Thyroid gland (tissue), 4 donors: Measurements from ENCODE around the gene C10orf95. TPM values are rescaled to one million over a fixed set of nuclear protein-coding genes. Genes with fewer than 3 reads are reported as not detected.

Experiments
- DNase-seq, 2 donors: peaks; one replicate each; pipeline ENCODE4 v3.0.0-alpha.2; 2019
- H3K27ac ChIP-seq, 3 donors: fragments of 200-600 bp; sonication (generic); 1 replicate in 2 of 3; 2 replicates in 1 of 3; pipeline ENCODE4 v1.5.1; 2016 to 2019; ENCODE audit warnings: mild to moderate bottlenecking in 1 of 3, moderate library complexity in 1 of 3
- H3K27me3 ChIP-seq: fragments of 200-600 bp; sonication (generic); one replicate; pipeline ENCODE4 v1.5.1; 2019
- H3K36me3 ChIP-seq, 2 donors: fragments of 200-600 bp; sonication (generic); one replicate each; pipeline ENCODE4 v1.5.1; 2016 to 2019
- H3K4me1 ChIP-seq, 2 donors: fragments of 200-600 bp; sonication (generic); one replicate each; pipeline ENCODE4 v1.5.1; 2017 to 2019
- H3K4me3 ChIP-seq, 3 donors: fragments of 200-600 bp; sonication (generic); replicated peaks in 1 of 3; 1 replicate in 2 of 3; 2 replicates in 1 of 3; pipeline ENCODE4 v1.5.1; 2016; ENCODE audit warnings: mild to moderate bottlenecking in 1 of 3
- H3K9me3 ChIP-seq: fragments of 200-600 bp; sonication (generic); one replicate; pipeline ENCODE4 v1.5.1; 2017
- POLR2A ChIP-seq, 2 donors: fragments of 450-650 bp; IDR thresholded peaks; one replicate each; pipeline ENCODE4 v1.6.1; 2017; ENCODE audit warnings: antibody characterized with exemption in 2 of 2, mild to moderate bottlenecking in 2 of 2, moderate library complexity in 1 of 2
- WGBS, 2 donors: methylation state at CpG; one replicate each; pipeline ENCODE4 v1.1.5; 2017; 5-methylcytosine and 5-hydroxymethylcytosine counted together
- intact Hi-C: fragments of 100-400 bp; cut with DNase I; formaldehyde crosslinking; loops from one replicate; pipeline ENCODE4 v1.15.1; 2023
- total RNA-seq, 4 donors: library from RNA; depleted of rRNA; stranded (reverse); fragments of >200 nt; gene quantifications; one replicate each; pipeline ENCODE4 v1.2.3, GENCODE V29; 2016
- TF ChIP-seq, protein P1 (sequence below), 6 experiments: fragments of 200-600 bp in 3 of 6; fragments of 450-650 bp in 3 of 6; sonication (generic) in 3 of 6; IDR thresholded peaks; one replicate each; pipeline ENCODE4 v1.5.1; 2016 to 2019; ENCODE audit warnings: antibody characterized with exemption in 6 of 6, mild to moderate bottlenecking in 2 of 6, inconsistent platforms in 1 of 6, moderate library complexity in 1 of 6

C10orf95 gene
- total RNA-seq, 4 donors from 2014 or later, result 1.1 to 2.9 (median 1.8) TPM

DNA sequence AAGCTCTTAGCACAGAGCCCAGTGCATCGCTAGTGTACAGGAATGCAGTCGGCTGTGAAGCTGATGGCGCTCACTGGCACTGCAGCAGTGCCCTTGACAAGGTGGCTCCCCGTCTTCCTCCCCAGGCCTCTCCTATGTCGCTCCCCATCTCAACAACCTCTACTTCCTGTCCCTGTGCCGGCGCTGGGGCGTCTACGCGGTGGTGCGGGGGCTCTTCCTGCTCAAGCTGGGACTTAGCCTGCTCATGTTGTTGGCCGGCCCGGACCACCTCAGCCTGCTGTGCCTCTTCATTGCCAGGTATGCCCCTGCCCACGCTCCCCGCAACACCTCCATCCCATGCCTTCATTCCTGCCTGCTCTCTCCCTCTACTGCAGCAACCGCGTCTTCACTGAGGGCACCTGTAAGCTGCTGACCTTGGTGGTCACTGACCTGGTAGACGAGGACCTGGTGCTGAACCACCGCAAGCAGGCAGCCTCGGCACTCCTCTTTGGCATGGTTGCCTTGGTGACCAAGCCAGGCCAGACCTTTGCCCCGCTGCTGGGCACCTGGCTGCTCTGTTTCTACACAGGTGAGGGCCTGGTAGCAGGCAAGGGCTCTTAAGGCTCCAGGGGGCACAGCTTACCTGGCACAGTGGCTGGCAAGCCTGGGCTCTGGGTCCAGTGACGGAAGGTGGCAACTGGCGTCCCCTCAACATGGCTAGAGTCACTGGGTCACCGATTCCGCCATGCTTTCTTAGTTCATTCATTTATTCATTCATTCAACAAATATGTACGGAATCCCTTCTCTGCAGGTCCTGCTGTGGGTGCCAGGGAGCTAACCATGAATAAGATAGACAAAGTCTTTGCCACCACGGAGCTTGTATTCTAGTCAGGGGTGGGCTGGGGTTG is 22.3 kb upstream of the C10orf95 start:
- DNase-seq, result no peak
- Histone ChIP-seq H3K9me3 (no peaks in the 10 kb centered on the region), H3K36me3 (no peaks in the 10 kb centered on the region)

DNA sequence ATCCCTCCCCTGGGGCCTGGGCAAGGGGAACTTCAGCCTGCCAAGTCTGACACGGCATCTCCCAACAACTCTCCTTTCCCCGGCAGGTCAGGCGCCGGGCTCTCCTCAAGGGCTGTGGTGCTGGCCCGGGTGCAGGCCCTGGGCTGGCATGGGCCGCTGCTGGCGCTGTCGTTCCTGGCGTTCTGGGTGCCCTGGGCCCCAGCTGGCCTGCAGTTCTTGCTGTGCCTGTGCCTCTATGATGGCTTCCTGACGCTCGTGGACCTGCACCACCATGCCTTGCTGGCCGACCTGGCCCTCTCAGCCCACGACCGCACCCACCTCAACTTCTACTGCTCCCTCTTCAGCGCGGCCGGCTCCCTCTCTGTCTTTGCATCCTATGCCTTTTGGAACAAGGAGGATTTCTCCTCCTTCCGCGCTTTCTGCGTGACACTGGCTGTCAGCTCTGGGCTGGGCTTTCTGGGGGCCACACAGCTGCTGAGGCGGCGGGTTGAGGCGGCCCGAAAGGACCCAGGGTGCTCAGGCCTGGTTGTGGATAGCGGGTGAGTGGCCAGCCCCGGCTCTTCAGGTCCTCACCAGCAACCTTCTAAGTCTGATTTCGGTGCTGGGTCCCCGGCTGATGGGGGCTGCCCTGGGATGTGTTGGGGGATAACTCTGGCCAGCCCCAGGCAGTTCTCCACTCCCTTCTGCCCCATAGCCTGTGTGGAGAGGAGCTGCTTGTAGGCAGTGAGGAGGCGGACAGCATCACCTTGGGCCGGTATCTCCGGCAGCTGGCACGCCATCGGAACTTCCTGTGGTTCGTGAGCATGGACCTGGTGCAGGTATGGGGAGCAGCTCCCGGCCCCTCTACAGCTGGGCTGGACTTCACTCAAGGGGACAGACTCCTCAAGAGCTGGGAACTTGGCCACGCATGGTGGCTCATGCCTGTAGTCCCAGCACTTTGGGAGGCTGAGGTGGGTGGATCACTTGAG is 19.5 kb upstream of the C10orf95 start:
- Histone ChIP-seq H3K36me3 (no peaks in the 10 kb centered on the region), H3K4me1 (peaks cover 0 to 9% of the 10 kb centered on the region in 2 donors), H3K27ac (no peak overlapping the region), H3K9me3 (no peaks in the 10 kb centered on the region), H3K27me3 (no peaks in the 10 kb centered on the region), H3K4me3 (no peak overlapping the region)
- DNase-seq, result no peak
- WGBS, 2 donors, result 92 to 94% methylated on average over 28 to 29 of the region's 36 CpGs
- TF ChIP-seq, protein P1, sequence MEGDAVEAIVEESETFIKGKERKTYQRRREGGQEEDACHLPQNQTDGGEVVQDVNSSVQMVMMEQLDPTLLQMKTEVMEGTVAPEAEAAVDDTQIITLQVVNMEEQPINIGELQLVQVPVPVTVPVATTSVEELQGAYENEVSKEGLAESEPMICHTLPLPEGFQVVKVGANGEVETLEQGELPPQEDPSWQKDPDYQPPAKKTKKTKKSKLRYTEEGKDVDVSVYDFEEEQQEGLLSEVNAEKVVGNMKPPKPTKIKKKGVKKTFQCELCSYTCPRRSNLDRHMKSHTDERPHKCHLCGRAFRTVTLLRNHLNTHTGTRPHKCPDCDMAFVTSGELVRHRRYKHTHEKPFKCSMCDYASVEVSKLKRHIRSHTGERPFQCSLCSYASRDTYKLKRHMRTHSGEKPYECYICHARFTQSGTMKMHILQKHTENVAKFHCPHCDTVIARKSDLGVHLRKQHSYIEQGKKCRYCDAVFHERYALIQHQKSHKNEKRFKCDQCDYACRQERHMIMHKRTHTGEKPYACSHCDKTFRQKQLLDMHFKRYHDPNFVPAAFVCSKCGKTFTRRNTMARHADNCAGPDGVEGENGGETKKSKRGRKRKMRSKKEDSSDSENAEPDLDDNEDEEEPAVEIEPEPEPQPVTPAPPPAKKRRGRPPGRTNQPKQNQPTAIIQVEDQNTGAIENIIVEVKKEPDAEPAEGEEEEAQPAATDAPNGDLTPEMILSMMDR (IDR thresholded peaks at IDR 0.05), result no peak
- TF ChIP-seq POLR2A (IDR thresholded peaks at IDR 0.05), result no peak
- intact Hi-C loops, result loop anchor here (10.0 kb wide), 1 partner anchor 236 kb away; no protein-coding TSS in a partner anchor

More for the DNA sequence above, 22.3 kb upstream of the C10orf95 start:
- Histone ChIP-seq H3K4me1 (peaks cover 5 to 19% of the 10 kb centered on the region in 2 donors), H3K27me3 (no peaks in the 10 kb centered on the region), H3K27ac (no peak overlapping the region), H3K4me3 (no peak overlapping the region)
- WGBS, 2 donors, result 88 to 91% methylated on average over 26 to 27 of the region's 27 CpGs
- intact Hi-C loops, result loop anchor here (10.0 kb wide), 1 partner anchor 239 kb away; no protein-coding TSS in a partner anchor
- TF ChIP-seq, protein P1 (IDR thresholded peaks at IDR 0.05), result no peak

DNA sequence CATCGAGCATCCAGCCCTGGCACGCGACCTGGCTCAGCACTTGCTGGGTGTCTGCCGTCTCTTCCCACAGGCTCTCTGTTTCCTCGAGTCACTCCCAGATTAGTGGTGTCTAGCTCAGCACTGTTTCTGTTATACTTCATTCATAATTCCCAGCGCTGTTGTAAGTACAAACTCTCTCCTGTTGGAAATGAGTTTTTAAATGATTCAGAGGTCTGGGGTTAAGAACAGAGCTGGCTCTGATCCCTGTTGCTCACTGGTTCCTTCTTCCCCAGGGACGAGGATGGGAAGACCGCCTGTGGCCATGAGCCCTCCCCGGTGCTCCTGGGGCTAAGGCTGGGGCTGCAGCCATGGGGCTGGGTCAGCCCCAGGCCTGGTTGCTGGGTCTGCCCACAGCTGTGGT is 17.3 kb upstream of the C10orf95 start:
- DNase-seq, result no peak
- intact Hi-C loops, result no loop called here
- Histone ChIP-seq H3K9me3 (no peaks in the 10 kb centered on the region), H3K4me3 (no peak overlapping the region), H3K27me3 (no peaks in the 10 kb centered on the region), H3K36me3 (no peaks in the 10 kb centered on the region), H3K4me1 (peaks cover 0 to 11% of the 10 kb centered on the region in 2 donors), H3K27ac (peak overlapping the region in 2 of 3 donors; percentile 20 to 29)
- WGBS, 2 donors, result 63 to 73% methylated on average over 9 of the region's 9 CpGs
- TF ChIP-seq, protein P1 (IDR thresholded peaks at IDR 0.05), result no peak
- TF ChIP-seq POLR2A (IDR thresholded peaks at IDR 0.05), result no peak

DNA sequence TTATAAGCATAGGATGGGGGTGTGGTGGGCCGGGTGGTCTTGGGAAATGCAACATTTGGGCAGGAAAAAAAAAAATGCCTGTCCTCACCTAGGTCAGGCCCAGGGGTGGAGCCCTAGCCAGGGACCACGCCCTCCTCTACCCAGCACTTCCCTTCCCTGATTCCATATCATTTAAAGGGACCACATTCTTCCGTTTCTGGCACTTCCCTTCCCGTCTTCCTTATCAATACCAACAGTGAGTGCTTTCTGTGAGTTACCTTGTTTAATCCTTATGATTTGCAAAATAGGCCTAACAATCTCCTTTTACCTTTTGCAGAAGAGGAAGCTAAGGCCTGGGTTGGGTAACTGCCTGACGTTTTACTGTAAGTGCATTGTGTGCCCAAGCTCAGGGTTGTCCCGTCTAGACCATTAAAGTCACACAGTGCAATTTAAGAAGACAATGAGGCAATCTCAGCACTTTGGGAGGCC is 16.7 kb upstream of the C10orf95 start:
- Histone ChIP-seq H3K27ac (no peak overlapping the region), H3K36me3 (no peaks in the 10 kb centered on the region), H3K9me3 (no peaks in the 10 kb centered on the region), H3K4me1 (peaks cover 3 to 18% of the 10 kb centered on the region in 2 donors), H3K4me3 (no peak overlapping the region), H3K27me3 (no peaks in the 10 kb centered on the region)
- intact Hi-C loops, result no loop called here
- whole genome bisulfite sequencing, 2 donors, result 77 to 79% methylated on average over 6 of the region's 6 CpGs
- no peak for TF ChIP-seq POLR2A (IDR thresholded peaks at IDR 0.05)
- TF ChIP-seq, protein P1 (IDR thresholded peaks at IDR 0.05), result no peak
- DNase-seq, result no peak
